Breast epithelium (tissue), 4 donors: ENCODE measurements around the gene TXNRD1. TPM values are rescaled to one million over a fixed set of nuclear protein-coding genes. Genes with fewer than 3 reads are reported as not detected.

Experiments used
- DNase-seq, 2 donors: peaks; one replicate each; pipeline ENCODE4 v3.0.0-alpha.2; 2019; ENCODE audit warnings: low spot score in 2 of 2
- H3K27ac ChIP-seq, 2 donors: fragments of 200-600 bp; sonication (generic) in 1 of 2; one replicate each; pipeline ENCODE4 v1.5.1; 2016 to 2019; ENCODE audit warnings: mild to moderate bottlenecking in 1 of 2
- H3K27me3 ChIP-seq, 2 donors: fragments of 200-600 bp; sonication (generic) in 1 of 2; one replicate each; pipeline versions ENCODE4 v1.5.1 to v1.6.0; 2017 to 2019; ENCODE audit warnings: control low read depth in 1 of 2, mild to moderate bottlenecking in 1 of 2
- H3K36me3 ChIP-seq: fragments of 200-600 bp; one replicate; pipeline ENCODE4 v1.5.1; 2019
- H3K4me1 ChIP-seq, 2 donors: fragments of 200-600 bp; sonication (generic); one replicate each; pipeline ENCODE4 v1.5.1; 2016 to 2019; ENCODE audit warnings: control low read depth in 1 of 2
- H3K4me3 ChIP-seq, 3 donors: fragments of 200-600 bp; sonication (generic); 1 replicate in 2 of 3; 2 replicates in 1 of 3; pipeline ENCODE4 v1.5.1; 2016 to 2019; ENCODE audit warnings: mild to moderate bottlenecking in 3 of 3, moderate library complexity in 2 of 3
- H3K9me3 ChIP-seq, 2 donors: fragments of 200-600 bp; sonication (generic) in 1 of 2; one replicate each; pipeline ENCODE4 v1.5.1; 2016 to 2019; ENCODE audit warnings: control low read depth in 1 of 2
- CTCF ChIP-seq, 3 donors: fragments of 450-650 bp; IDR thresholded peaks; one replicate each; pipeline ENCODE4 v1.5.1; 2016 to 2017; ENCODE audit warnings: antibody characterized with exemption in 3 of 3, mild to moderate bottlenecking in 3 of 3, moderate library complexity in 3 of 3
- POLR2A ChIP-seq: fragments of 450-650 bp; IDR thresholded peaks from one replicate; pipeline ENCODE4 v1.6.1; 2016; ENCODE audit warnings: antibody characterized with exemption, mild to moderate bottlenecking, moderate library complexity
- POLR2AphosphoS5 ChIP-seq, 3 donors: sonication (generic); formaldehyde crosslinking; IDR thresholded peaks; one replicate each; pipeline ENCODE4 v1.6.1; 2017; ENCODE audit warnings: antibody characterized with exemption in 3 of 3
- intact Hi-C: fragments of 100-400 bp; cut with DNase I; formaldehyde crosslinking; loops from one replicate; pipeline ENCODE4 v1.15.1; 2023; ENCODE audit warnings: low total_unique reads
- total RNA-seq, 3 donors: library from RNA; depleted of rRNA; stranded (reverse); fragments of >200 nt; gene quantifications; one replicate each; pipeline ENCODE4 v1.1.0, GENCODE V29; 2016

Gene TXNRD1
- total RNA-seq, 3 donors from 2014 or later, result 60.2 to 137 (median 103) TPM

GRCh38 chr12:104286516-104287482 is 71.2 kb downstream of the TXNRD1 start:
- peak overlapping the region; percentile 59 to 82 (median 60) for H3K4me3 ChIP-seq
- H3K27me3 ChIP-seq, result no peaks in the 10 kb centered on the region
- H3K4me1 ChIP-seq, result peaks cover 0 to 9% of the 10 kb centered on the region in 2 donors
- DNase-seq, result peak; percentile 92 to 95
- peak overlapping the region; percentile 89 to 94 for H3K27ac ChIP-seq
- intact Hi-C loops, result no loop called here
- no peaks in the 10 kb centered on the region for H3K36me3 ChIP-seq
- TF ChIP-seq POLR2AphosphoS5 (IDR thresholded peaks at IDR 0.05), result peak; percentile 89 to 95 (median 91)
- peak in 1 of 3 donors; percentile 18 for TF ChIP-seq CTCF (IDR thresholded peaks at IDR 0.05)
- no peak for TF ChIP-seq POLR2A
- no peaks in the 10 kb centered on the region for H3K9me3 ChIP-seq

GRCh38 chr12:104288635-104289274 is 73.2 kb downstream of the TXNRD1 start:
- TF ChIP-seq CTCF (IDR thresholded peaks at IDR 0.05) (no peak), POLR2A (peak; percentile 64), POLR2AphosphoS5 (IDR thresholded peaks at IDR 0.05) (peak; percentile 74 to 84 (median 78))
- Histone ChIP-seq H3K36me3 (no peaks in the 10 kb centered on the region), H3K27me3 (no peaks in the 10 kb centered on the region), H3K4me1 (peaks cover 0 to 9% of the 10 kb centered on the region in 2 donors), H3K27ac (peak overlapping the region; percentile 89 to 94), H3K9me3 (no peaks in the 10 kb centered on the region), H3K4me3 (peak overlapping the region; percentile 59 to 82 (median 60))
- intact Hi-C loops, result loop anchor here (1.0 kb wide), 1 partner anchor 16 kb away; no protein-coding TSS in a partner anchor
- DNase-seq, result peak; percentile 79 to 82

GRCh38 chr12:104290320-104290719 is 74.7 kb downstream of the TXNRD1 start:
- intact Hi-C loops, result no loop called here

GRCh38 chr12:104290855-104291254 is 75.3 kb downstream of the TXNRD1 start:
- intact Hi-C loops, result no loop called here
- no peak for TF ChIP-seq POLR2AphosphoS5 (IDR thresholded peaks at IDR 0.05)
- no peak for TF ChIP-seq CTCF (IDR thresholded peaks at IDR 0.05)
- TF ChIP-seq POLR2A, result no peak
- Histone ChIP-seq H3K36me3 (no peaks in the 10 kb centered on the region), H3K4me3 (no peak overlapping the region), H3K27me3 (no peaks in the 10 kb centered on the region), H3K4me1 (peaks cover 0 to 8% of the 10 kb centered on the region in 2 donors), H3K9me3 (no peaks in the 10 kb centered on the region), H3K27ac (no peak overlapping the region)
- no peak for DNase-seq

More at GRCh38 chr12:104290320-104290719, 74.7 kb downstream of the TXNRD1 start:
- no peak overlapping the region for H3K27ac ChIP-seq
- no peak for TF ChIP-seq POLR2A
- no peak for TF ChIP-seq POLR2AphosphoS5 (IDR thresholded peaks at IDR 0.05)
- TF ChIP-seq CTCF (IDR thresholded peaks at IDR 0.05), result no peak
- H3K4me1 ChIP-seq, result peaks cover 0 to 9% of the 10 kb centered on the region in 2 donors
- no peak for DNase-seq
- no peaks in the 10 kb centered on the region for H3K36me3 ChIP-seq
- H3K4me3 ChIP-seq, result no peak overlapping the region
- no peaks in the 10 kb centered on the region for H3K9me3 ChIP-seq
- H3K27me3 ChIP-seq, result no peaks in the 10 kb centered on the region
